Uterus (tissue), 4 donors: ENCODE data around the gene GLRX. TPM values are rescaled to one million over a fixed set of nuclear protein-coding genes. Genes with fewer than 3 reads are reported as not detected.
A peak's percentile ranks its signal among the peaks of the same experiment; 100 is the strongest.

Experiments used
- DNase-seq, 2 donors: peaks; one replicate each; pipeline ENCODE4 v3.0.0-alpha.2; 2019 to 2020
- H3K27ac ChIP-seq, 2 donors: fragments of 200-600 bp; sonication (generic); 1 replicate in 1 of 2; 2 replicates in 1 of 2; pipeline ENCODE4 v1.5.1; 2016 to 2018
- H3K27me3 ChIP-seq, 2 donors: fragments of 200-600 bp; sonication (generic); one replicate each; pipeline ENCODE4 v1.5.1; 2018 to 2019; ENCODE audit warnings: control low read depth in 1 of 2
- H3K36me3 ChIP-seq, 2 donors: fragments of 200-600 bp; sonication (generic); one replicate each; pipeline ENCODE4 v1.5.1; 2019; ENCODE audit warnings: control low read depth in 1 of 2
- H3K4me1 ChIP-seq, 2 donors: fragments of 200-600 bp; sonication (generic); one replicate each; pipeline ENCODE4 v1.5.1; 2018 to 2019; ENCODE audit warnings: control low read depth in 1 of 2
- H3K4me3 ChIP-seq, 2 donors: fragments of 200-600 bp; sonication (generic); 1 replicate in 1 of 2; 2 replicates in 1 of 2; pipeline ENCODE4 v1.5.1; 2018 to 2019; ENCODE audit warnings: mild to moderate bottlenecking in 1 of 2
- H3K9me3 ChIP-seq, 2 donors: fragments of 200-600 bp; sonication (generic); one replicate each; pipeline ENCODE4 v1.5.1; 2019; ENCODE audit warnings: control low read depth in 1 of 2
- CTCF ChIP-seq, 4 experiments: fragments of 200-600 bp in 2 of 4; fragments of 450-650 bp in 2 of 4; sonication (generic) in 2 of 4; IDR thresholded peaks; one replicate each; pipeline ENCODE4 v1.5.1; 2016 to 2019; ENCODE audit warnings: antibody characterized with exemption in 4 of 4, mild to moderate bottlenecking in 2 of 4, moderate library complexity in 1 of 4
- POLR2A ChIP-seq, 2 donors: fragments of 450-650 bp; IDR thresholded peaks; one replicate each; pipeline ENCODE4 v1.6.1; 2016; ENCODE audit warnings: antibody characterized with exemption in 2 of 2, mild to moderate bottlenecking in 1 of 2, moderate library complexity in 1 of 2
- intact Hi-C: fragments of 100-400 bp; cut with DNase I; formaldehyde crosslinking; loops from one replicate; pipeline ENCODE4 v1.15.1; 2023; ENCODE audit warnings: low total_unique reads
- total RNA-seq, 4 donors: library from RNA; depleted of rRNA in 3 of 4; stranded (reverse); fragments of >200 nt in 3 of 4; gene quantifications; one replicate each; pipeline versions ENCODE4 v1.1.0 to v1.2.4, GENCODE V29; 2014 to 2023
- donor health status: DM: yes; HTN: yes; CAD: no.

Gene GLRX
- total RNA-seq, 4 donors from 2014 or later: 13.0 to 98.8 (median 15.5) TPM

GRCh38 chr5:95770830-95771708, 51.5 kb downstream of the GLRX start:
- DNase-seq: no peak
- H3K4me1 ChIP-seq: no peaks in the 10 kb centered on the region

GRCh38 chr5:95768731-95769130, 53.8 kb downstream of the GLRX start:
- DNase-seq: no peak
- intact Hi-C loops: no loop called here
- H3K36me3 ChIP-seq: no peaks in the 10 kb centered on the region

More at GRCh38 chr5:95770830-95771708, 51.5 kb downstream of the GLRX start:
- no peak for TF ChIP-seq CTCF (IDR thresholded peaks at IDR 0.05)
- TF ChIP-seq POLR2A (IDR thresholded peaks at IDR 0.05): no peak
- Histone ChIP-seq H3K4me3 (no peak overlapping the region), H3K27me3 (no peaks in the 10 kb centered on the region), H3K9me3 (no peaks in the 10 kb centered on the region), H3K36me3 (no peaks in the 10 kb centered on the region), H3K27ac (peak overlapping the region; percentile 13 to 16)
- intact Hi-C loops: no loop called here

GRCh38 chr5:95763941-95764340, 58.6 kb downstream of the GLRX start:
- no peak for DNase-seq
- Histone ChIP-seq H3K9me3 (no peaks in the 10 kb centered on the region), H3K4me1 (no peaks in the 10 kb centered on the region), H3K4me3 (no peak overlapping the region), H3K27me3 (no peaks in the 10 kb centered on the region), H3K36me3 (no peaks in the 10 kb centered on the region), H3K27ac (no peak overlapping the region)
- intact Hi-C loops: no loop called here
- TF ChIP-seq CTCF (IDR thresholded peaks at IDR 0.05): no peak
- no peak for TF ChIP-seq POLR2A (IDR thresholded peaks at IDR 0.05)

More at GRCh38 chr5:95768731-95769130, 53.8 kb downstream of the GLRX start:
- no peaks in the 10 kb centered on the region for H3K9me3 ChIP-seq
- no peaks in the 10 kb centered on the region for H3K4me1 ChIP-seq
- TF ChIP-seq CTCF (IDR thresholded peaks at IDR 0.05): no peak
- TF ChIP-seq POLR2A (IDR thresholded peaks at IDR 0.05): no peak
- H3K4me3 ChIP-seq: no peak overlapping the region
- H3K27me3 ChIP-seq: no peaks in the 10 kb centered on the region
- no peak overlapping the region for H3K27ac ChIP-seq

Other genes with a start within 250 kb of the GLRX start
- not detected for gene GPR150, start 202.6 kb downstream of the GLRX start, total RNA-seq
- 1 to 10 TPM in 2 of 4 donors, under 1 TPM in 1, not detected in 1; under 0.01 to 2.8 (median 2.2) TPM for gene RFESD, start 175.9 kb downstream of the GLRX start, total RNA-seq
- 1 to 10 TPM in 1 of 4 donors, under 1 TPM in 1, not detected in 2; 0.34 to 1.6 TPM for gene SPATA9, start 139.7 kb downstream of the GLRX start, total RNA-seq
- 100 to 1,000 TPM in 1 of 4 donors, 10 to 100 TPM in 3; 70.6 to 126 (median 80.1) TPM for gene RHOBTB3, start 91.4 kb downstream of the GLRX start, total RNA-seq
- gene ELL2, start 139.1 kb upstream of the GLRX start, total RNA-seq: 10 to 100 TPM in 2 of 4 donors, 1 to 10 TPM in 2; 2.3 to 53.2 (median 16.0) TPM